OCI-LY7 (cell line): ENCODE data around the gene KRTAP15-1. TPM values are rescaled to one million over a fixed set of nuclear protein-coding genes. Genes with fewer than 3 reads are reported as not detected.

Source experiments
- BruUV-seq: library from RNA; stranded (reverse); fragments of 400-500 nt; replicated peaks from 2 replicates; lab custom pipeline; 2021; lab: Mats Ljungman, UMichigan
- CTCF ChIA-PET: fragments of 300-600 bp; sonication (Branson Sonifier 250); formaldehyde crosslinking; loops from one replicate; lab custom pipeline; 2022; ENCODE audit warnings: antibody characterized with exemption; ENCODE audit not compliant: unreplicated experiment; lab: Charles Lee
- POLR2A ChIA-PET: fragments of 300-600 bp; sonication (Branson Sonifier 250); formaldehyde crosslinking; loops from one replicate; lab custom pipeline; 2022; ENCODE audit warnings: antibody characterized with exemption; lab: Charles Lee
- DNase-seq: peaks from one replicate; pipeline ENCODE4 v3.0.0-alpha.2; 2015; ENCODE audit warnings: low spot score
- H2AFZ ChIP-seq: fragments of 200-600 bp; sonication (generic), shearing (Covaris generic); 2 replicates; pipeline ENCODE4 v1.6.1; 2014; ENCODE audit warnings: mild to moderate bottlenecking, antibody characterized with exemption, low read length, moderate library complexity
- H3K27ac ChIP-seq: fragments of 200-600 bp; sonication (generic); 2 replicates; pipeline ENCODE4 v1.5.1; 2014; ENCODE audit warnings: mixed run types, low read depth, mild to moderate bottlenecking, moderate library complexity, low read length, inconsistent platforms; ENCODE audit not compliant: poor library complexity, severe bottlenecking
- H3K36me3 ChIP-seq: fragments of 200-600 bp; sonication (generic); 2 replicates; pipeline ENCODE4 v1.6.1; 2014; ENCODE audit warnings: mild to moderate bottlenecking, antibody characterized with exemption, low read length, moderate library complexity, mixed read lengths; ENCODE audit not compliant: insufficient read depth
- H3K4me1 ChIP-seq: fragments of 200-600 bp; sonication (generic); 2 replicates; pipeline ENCODE4 v1.5.1; 2014; ENCODE audit warnings: mild to moderate bottlenecking, low read length; ENCODE audit not compliant: insufficient read depth, poor library complexity, severe bottlenecking
- H3K4me2 ChIP-seq: fragments of 200-600 bp; sonication (generic); 2 replicates; pipeline ENCODE4 v1.6.1; 2014; ENCODE audit warnings: mild to moderate bottlenecking, low read length
- H3K4me3 ChIP-seq: fragments of 200-600 bp; sonication (generic); 2 replicates; pipeline ENCODE4 v1.5.1; 2014; ENCODE audit warnings: mild to moderate bottlenecking, low read depth, low read length; ENCODE audit not compliant: poor library complexity, severe bottlenecking
- H3K79me2 ChIP-seq: fragments of 200-600 bp; sonication (generic); 2 replicates; pipeline ENCODE4 v1.6.1; 2016; ENCODE audit warnings: low read depth, mild to moderate bottlenecking, low read length, moderate library complexity, mixed read lengths; ENCODE audit not compliant: insufficient read depth
- H3K9me2 ChIP-seq: fragments of 200-600 bp; sonication (generic); 2 replicates; pipeline ENCODE4 v1.6.1; 2016; ENCODE audit warnings: mild to moderate bottlenecking, low read length, mixed read lengths; ENCODE audit not compliant: insufficient read depth
- H3K9me3 ChIP-seq: fragments of 200-600 bp; sonication (generic); 2 replicates; pipeline ENCODE4 v1.6.1; 2014; ENCODE audit warnings: mild to moderate bottlenecking, mixed run types, low read length, mixed read lengths
- H4K20me1 ChIP-seq: fragments of 200-600 bp; sonication (generic); 2 replicates; pipeline ENCODE4 v1.6.1; 2014; ENCODE audit warnings: mild to moderate bottlenecking, antibody characterized with exemption, low read length, moderate library complexity, mixed read lengths; ENCODE audit not compliant: insufficient read depth
- EZH2phosphoT487 ChIP-seq: fragments of 200-600 bp; sonication (generic); IDR thresholded peaks from 2 replicates; pipeline ENCODE4 v1.6.1; 2018; ENCODE audit warnings: low read depth, borderline replicate concordance, mild to moderate bottlenecking, mixed run types, antibody characterized with exemption, low read length, moderate library complexity, mixed read lengths
- intact Hi-C: fragments of 100-400 bp; cut with micrococcal nuclease; formaldehyde crosslinking; loops from one replicate; pipeline ENCODE4 v1.10.0; 2022; ENCODE audit not compliant: unreplicated experiment
- total RNA-seq, 2 experiments: library from RNA; depleted of rRNA in 1 of 2; stranded (reverse); fragments of >200 nt in 1 of 2; shearing (Covaris generic) in 1 of 2; gene quantifications; 2 replicates each; pipeline ENCODE4 v1.2.3, GENCODE V29; 2014 to 2022
- TF ChIP-seq, protein P1 (sequence below): fragments of 200-600 bp; sonication (generic); conservative IDR thresholded peaks from 2 replicates; pipeline ENCODE4 v1.5.1; 2014; ENCODE audit warnings: mild to moderate bottlenecking, antibody characterized with exemption, low read length, moderate library complexity, mixed read lengths

Gene KRTAP15-1
- total RNA-seq, 2 experiments from 2014 or later: not detected

DNA sequence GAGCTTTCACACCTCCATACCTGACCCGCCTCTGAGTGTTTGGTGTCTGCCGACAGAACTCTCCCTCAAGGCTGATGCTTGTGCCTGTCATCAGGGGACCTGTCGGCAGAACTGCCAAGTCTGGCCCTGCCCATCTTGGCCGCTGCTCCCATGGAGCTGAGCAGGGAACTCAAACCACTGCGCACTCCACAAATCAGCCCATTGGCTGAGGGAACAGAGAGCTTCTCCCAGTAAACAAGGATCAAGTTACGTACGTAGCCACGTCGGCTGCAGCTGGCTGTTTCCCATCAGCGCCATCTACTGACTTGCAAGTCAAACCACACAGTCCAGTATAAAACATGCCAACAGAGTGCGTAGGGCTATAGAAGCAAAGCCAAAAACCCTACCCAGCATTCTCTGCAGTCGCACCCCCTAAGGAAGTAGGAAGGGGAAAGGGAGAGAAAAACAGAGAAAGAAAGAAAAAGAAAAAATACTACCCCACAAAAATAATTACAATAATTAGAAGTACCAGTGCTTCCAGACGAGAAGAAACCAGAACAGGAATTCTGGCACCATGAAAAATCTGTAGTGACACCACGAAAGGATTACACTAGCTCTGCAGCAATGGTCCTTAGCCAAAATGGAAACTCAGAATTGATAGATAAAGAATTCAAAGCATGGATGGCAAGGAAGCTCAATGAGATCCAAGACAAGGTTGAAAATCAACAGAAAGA is 31.1 kb upstream of the KRTAP15-1 start:
- no peak overlapping the region for H3K4me3 ChIP-seq
- no peaks in the 10 kb centered on the region for H3K36me3 ChIP-seq
- H3K4me1 ChIP-seq: no peaks in the 10 kb centered on the region
- H3K9me2 ChIP-seq: no peaks in the 10 kb centered on the region
- H3K79me2 ChIP-seq: no peaks in the 10 kb centered on the region
- H3K9me3 ChIP-seq: no peaks in the 10 kb centered on the region; the same call in 1 of the 2 replicates
- H3K27ac ChIP-seq: no peak overlapping the region
- DNase-seq: no peak
- H2AFZ ChIP-seq: no peak overlapping the region
- no peak for TF ChIP-seq EZH2phosphoT487
- TF ChIP-seq, protein P1, sequence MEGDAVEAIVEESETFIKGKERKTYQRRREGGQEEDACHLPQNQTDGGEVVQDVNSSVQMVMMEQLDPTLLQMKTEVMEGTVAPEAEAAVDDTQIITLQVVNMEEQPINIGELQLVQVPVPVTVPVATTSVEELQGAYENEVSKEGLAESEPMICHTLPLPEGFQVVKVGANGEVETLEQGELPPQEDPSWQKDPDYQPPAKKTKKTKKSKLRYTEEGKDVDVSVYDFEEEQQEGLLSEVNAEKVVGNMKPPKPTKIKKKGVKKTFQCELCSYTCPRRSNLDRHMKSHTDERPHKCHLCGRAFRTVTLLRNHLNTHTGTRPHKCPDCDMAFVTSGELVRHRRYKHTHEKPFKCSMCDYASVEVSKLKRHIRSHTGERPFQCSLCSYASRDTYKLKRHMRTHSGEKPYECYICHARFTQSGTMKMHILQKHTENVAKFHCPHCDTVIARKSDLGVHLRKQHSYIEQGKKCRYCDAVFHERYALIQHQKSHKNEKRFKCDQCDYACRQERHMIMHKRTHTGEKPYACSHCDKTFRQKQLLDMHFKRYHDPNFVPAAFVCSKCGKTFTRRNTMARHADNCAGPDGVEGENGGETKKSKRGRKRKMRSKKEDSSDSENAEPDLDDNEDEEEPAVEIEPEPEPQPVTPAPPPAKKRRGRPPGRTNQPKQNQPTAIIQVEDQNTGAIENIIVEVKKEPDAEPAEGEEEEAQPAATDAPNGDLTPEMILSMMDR: peak; percentile 55
- H4K20me1 ChIP-seq: no peaks in the 10 kb centered on the region
- BruUV-seq: no TSS peak
- POLR2A ChIA-PET: interaction anchor here (0.6 to 1.2 kb wide), 2 partner anchors 91 to 108 kb away, joined by 3 read pairs; no protein-coding TSS in a partner anchor
- CTCF ChIA-PET: no interaction called here
- no peak overlapping the region for H3K4me2 ChIP-seq
- intact Hi-C loops: no loop called here

DNA sequence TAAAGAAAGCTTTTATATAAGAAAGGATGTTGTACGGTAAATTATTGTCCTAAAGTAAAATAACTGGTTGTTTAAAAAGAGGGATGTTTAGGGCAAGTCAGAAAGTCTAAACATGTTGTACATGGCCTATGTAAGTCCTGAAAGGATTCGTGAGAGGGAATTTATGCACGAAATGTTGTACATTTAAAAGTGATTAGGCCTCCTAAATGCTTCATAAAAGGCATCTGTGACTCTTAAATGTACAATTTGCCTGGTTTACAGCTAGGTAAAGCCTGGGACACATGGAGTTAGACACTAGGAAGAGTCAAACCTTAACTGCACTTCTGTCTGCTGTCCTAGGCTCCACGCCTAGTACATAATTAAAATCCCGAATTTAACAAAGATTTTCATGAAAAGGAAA is 24.1 kb upstream of the KRTAP15-1 start:
- Histone ChIP-seq H4K20me1 (no peaks in the 10 kb centered on the region), H3K4me1 (no peaks in the 10 kb centered on the region), H3K4me2 (no peak overlapping the region), H3K9me2 (no peaks in the 10 kb centered on the region), H2AFZ (no peak overlapping the region), H3K79me2 (no peaks in the 10 kb centered on the region), H3K36me3 (no peaks in the 10 kb centered on the region), H3K4me3 (no peak overlapping the region), H3K9me3 (peaks cover 23% of the 10 kb centered on the region; the same call in 1 of the 2 replicates), H3K27ac (no peak overlapping the region)
- intact Hi-C loops: no loop called here
- BruUV-seq: no TSS peak
- CTCF ChIA-PET: no interaction called here
- no peak for DNase-seq
- POLR2A ChIA-PET: interaction anchor here (0.6 to 0.7 kb wide), 2 partner anchors 19 to 583 kb away, joined by 3 read pairs; no protein-coding TSS in a partner anchor
- TF ChIP-seq, protein P1: no peak
- no peak for TF ChIP-seq EZH2phosphoT487

DNA sequence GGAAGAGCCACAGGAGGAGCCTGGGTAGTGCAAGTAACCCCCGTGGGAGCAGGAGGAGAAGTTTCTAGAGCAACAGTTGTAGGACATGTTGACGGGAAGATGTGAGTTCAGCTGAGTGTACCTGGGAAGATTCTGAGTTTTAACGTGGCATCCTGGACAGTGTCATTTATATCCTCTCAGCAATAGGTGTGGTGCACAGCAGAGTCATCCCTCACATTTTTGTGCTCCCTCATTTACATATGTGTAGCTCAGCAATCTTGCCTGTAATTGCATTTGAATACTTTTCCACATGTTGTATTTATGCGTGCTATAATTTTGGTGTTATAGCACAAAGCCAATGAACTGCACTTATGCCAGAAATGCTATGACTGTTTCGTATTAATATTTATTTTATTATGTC is 14.2 kb upstream of the KRTAP15-1 start, which contains the start of gene KRTAP13-3:
TSS of gene KRTAP13-3 (minus strand) at position 101 of the 400 bp plus-strand sequence. CDS start at position 87, 14 bp downstream.
- CTCF ChIA-PET: no interaction called here
- no peak for DNase-seq
- H2AFZ ChIP-seq: no peak within 1 kb of the TSS
- H3K4me3 ChIP-seq: no peak within 1 kb of the TSS
- POLR2A ChIA-PET: interaction anchor here (0.7 kb wide), 1 partner anchor 485 kb away, joined by 4 read pairs; no protein-coding TSS in a partner anchor
- H3K9me3 ChIP-seq: no peaks in the 10 kb centered on the region
- intact Hi-C loops: no loop called here
- H3K36me3 ChIP-seq: no peaks in the 10 kb centered on the region
- no peak for TF ChIP-seq EZH2phosphoT487
- TF ChIP-seq, protein P1: no peak
- BruUV-seq: no TSS peak
- H3K27ac ChIP-seq: no peak within 1 kb of the TSS
- no peaks in the 10 kb centered on the region for H4K20me1 ChIP-seq
- no peaks in the 10 kb centered on the region for H3K9me2 ChIP-seq
- H3K4me2 ChIP-seq: no peak within 1 kb of the TSS
- no peaks in the 10 kb centered on the region for H3K79me2 ChIP-seq
- no peaks in the 10 kb centered on the region for H3K4me1 ChIP-seq
